8988T (cell line): ENCODE results near the gene TYROBP.
"Not testable (repeated sequence)": the region's sequence is repeated elsewhere in the genome, so short reads cannot be mapped to it uniquely, and the experiment has no call there.

ENCODE experiments used
- DNase-seq: peaks from one replicate; pipeline ENCODE4 v3.0.0; 2011

The TYROBP gene

GRCh38 chr19:35931161-35931873 lies 23.2 kb upstream of the TYROBP start:
- DNase-seq: peak; percentile 99

GRCh38 chr19:35929876-35930275 lies 21.8 kb upstream of the TYROBP start:
- DNase-seq: no peak

GRCh38 chr19:35928507-35928906 lies 20.4 kb upstream of the TYROBP start:
- no peak for DNase-seq

- no peak for DNase-seq
These were observed 17.4 kb upstream of the TYROBP start for GRCh38 chr19:35925501-35925900.

- DNase-seq: no peak
These were observed 12.9 kb upstream of the TYROBP start for GRCh38 chr19:35921012-35921411.

GRCh38 chr19:35919306-35919705 lies 11.2 kb upstream of the TYROBP start:
- DNase-seq: no peak

- DNase-seq: no peak
These were observed 7.3 kb upstream of the TYROBP start for GRCh38 chr19:35915443-35915842.

GRCh38 chr19:35913589-35913988 lies 5.5 kb upstream of the TYROBP start:
- DNase-seq: no peak

- DNase-seq: no peak
These were observed 3.7 kb upstream of the TYROBP start for GRCh38 chr19:35911790-35912189.

- DNase-seq: no peak
These were observed 3.1 kb upstream of the TYROBP start for GRCh38 chr19:35911173-35911572.

GRCh38 chr19:35910355-35910754 lies 2.3 kb upstream of the TYROBP start:
- not testable (repeated sequence) for DNase-seq

GRCh38 chr19:35909684-35910035 lies 1.6 kb upstream of the TYROBP start:
- DNase-seq: no peak

- no peak for DNase-seq
These were observed 1.0 kb upstream of the TYROBP start for GRCh38 chr19:35908973-35909683.

- no peak for DNase-seq
These were observed 734 bp downstream of the TYROBP start for GRCh38 chr19:35907377-35907745.

- DNase-seq: no peak
These were observed 2.8 kb downstream of the TYROBP start for GRCh38 chr19:35905178-35905727.

- no peak for DNase-seq
These were observed 3.6 kb downstream of the TYROBP start for GRCh38 chr19:35904311-35905068.

- DNase-seq: peak; percentile 67
These were observed 4.4 kb downstream of the TYROBP start for GRCh38 chr19:35903550-35904179.

- DNase-seq: no peak
These were observed 5.1 kb downstream of the TYROBP start for GRCh38 chr19:35902870-35903475.

- no peak for DNase-seq
These were observed 6.0 kb downstream of the TYROBP start, which contains the start of gene HCST for GRCh38 chr19:35901854-35902661. Gene HCST, plus strand, starts transcription at chr19:35902529. Its CDS starts 65 bp downstream, at chr19:35902594.

GRCh38 chr19:35901055-35901644 lies 6.9 kb downstream of the TYROBP start:
- no peak for DNase-seq

GRCh38 chr19:35899547-35900214 lies 8.4 kb downstream of the TYROBP start:
- peak; percentile 85 for DNase-seq
